Measurements from ENCODE around the gene BYSL. TPM values are rescaled to one million over a fixed set of nuclear protein-coding genes. Genes with fewer than 3 reads are reported as not detected.

BYSL gene
- total RNA-seq, 1 experiment from 2014 or later = 50.8 TPM

DNA sequence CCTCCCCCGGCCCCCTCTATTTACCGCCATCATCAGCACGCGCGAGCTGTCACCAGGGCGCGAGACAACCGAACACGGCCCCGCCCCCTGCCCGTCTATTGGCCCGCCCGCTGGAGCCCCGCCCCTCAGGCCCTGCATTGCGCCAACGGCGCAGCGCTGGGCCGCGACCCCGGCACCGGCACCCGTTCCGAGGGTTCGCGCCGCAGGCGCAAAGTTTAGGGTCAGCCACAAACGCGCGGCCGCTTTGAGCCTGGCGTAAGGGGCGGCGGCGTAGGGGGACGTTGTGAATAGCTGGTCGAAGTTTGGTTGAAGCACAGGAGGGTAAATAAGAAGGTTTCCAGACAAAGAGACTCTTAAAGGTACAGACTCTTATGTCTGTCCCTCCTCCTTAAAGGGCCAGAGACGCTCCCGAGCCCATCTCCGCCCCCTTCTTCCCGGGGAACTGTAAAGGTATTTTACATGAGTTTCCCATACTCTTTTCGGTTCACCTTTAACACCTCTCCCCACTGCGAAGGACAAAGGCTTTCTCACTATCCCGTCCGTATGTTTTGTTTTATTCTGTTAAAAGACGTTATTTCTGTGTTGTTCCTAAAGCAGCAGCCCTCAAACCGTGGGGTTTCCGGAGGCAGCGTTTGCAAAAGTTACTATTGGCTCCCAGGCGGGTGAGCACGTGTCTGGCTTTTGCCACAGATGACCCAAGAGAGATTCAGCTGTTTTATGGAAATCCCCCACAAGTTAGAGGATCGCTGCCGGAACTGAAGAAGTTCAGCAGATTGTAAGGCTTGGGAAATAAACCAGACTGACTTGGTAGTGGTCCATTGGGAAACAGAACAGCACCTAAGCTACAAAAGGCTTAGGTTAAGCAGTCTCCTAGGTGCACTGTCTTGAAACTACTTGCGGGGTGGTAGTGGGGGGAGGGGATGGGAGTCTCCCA, 25.7 kb upstream of the BYSL start, which contains the start of gene USP49 (continued):
- TF ChIP-seq FOXK1 (CRISPR knock-in tag; IDR thresholded peaks at IDR 0.05) (peak; percentile 71; the same call in 1 of the 2 replicates), JAZF1 (CRISPR knock-in tag; IDR thresholded peaks at IDR 0.05) (no peak), ZNF263 (CRISPR knock-in tag; IDR thresholded peaks at IDR 0.05; ENCODE audit: low read depth) (no peak)

DNA sequence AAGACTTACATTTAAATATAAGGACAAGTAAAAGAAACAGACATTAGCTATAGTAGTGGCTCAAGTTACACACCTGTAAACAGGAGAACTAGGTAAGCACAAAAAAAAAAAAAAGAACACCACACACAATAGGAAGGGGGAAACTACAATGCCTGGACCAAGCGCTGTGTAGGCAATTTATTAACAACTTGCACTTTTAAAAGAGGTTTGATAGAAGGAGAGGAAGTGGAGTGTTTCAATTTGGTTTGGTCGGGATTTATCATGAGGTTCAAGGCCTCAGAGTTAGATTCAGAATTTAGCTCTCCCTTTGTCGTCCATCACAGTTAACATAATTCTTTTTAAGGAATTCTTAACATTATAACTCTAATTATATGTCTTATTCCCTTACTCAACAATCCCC, 25.0 kb upstream of the BYSL start:
- ChIA-PET POLR2A (interaction anchor here (0.8 to 2.3 kb wide), 3 partner anchors 25 to 110 kb away, joined by 3 to 9 read pairs (median 3); partner anchors contain the start of genes BYSL and MED20), CTCF (interaction anchor here (1.2 to 5.7 kb wide), 5 partner anchors 25 to 148 kb away, joined by 3 to 53 read pairs (median 8); partner anchors contain the start of genes BYSL, MED20 and TOMM6)
- no peak for DNase-seq (ENCODE audit: low spot score)
- no peak for ATAC-seq
- TF ChIP-seq CREB1 (CRISPR knock-in tag; IDR thresholded peaks at IDR 0.05) = no peak
- TF ChIP-seq, protein P1, sequence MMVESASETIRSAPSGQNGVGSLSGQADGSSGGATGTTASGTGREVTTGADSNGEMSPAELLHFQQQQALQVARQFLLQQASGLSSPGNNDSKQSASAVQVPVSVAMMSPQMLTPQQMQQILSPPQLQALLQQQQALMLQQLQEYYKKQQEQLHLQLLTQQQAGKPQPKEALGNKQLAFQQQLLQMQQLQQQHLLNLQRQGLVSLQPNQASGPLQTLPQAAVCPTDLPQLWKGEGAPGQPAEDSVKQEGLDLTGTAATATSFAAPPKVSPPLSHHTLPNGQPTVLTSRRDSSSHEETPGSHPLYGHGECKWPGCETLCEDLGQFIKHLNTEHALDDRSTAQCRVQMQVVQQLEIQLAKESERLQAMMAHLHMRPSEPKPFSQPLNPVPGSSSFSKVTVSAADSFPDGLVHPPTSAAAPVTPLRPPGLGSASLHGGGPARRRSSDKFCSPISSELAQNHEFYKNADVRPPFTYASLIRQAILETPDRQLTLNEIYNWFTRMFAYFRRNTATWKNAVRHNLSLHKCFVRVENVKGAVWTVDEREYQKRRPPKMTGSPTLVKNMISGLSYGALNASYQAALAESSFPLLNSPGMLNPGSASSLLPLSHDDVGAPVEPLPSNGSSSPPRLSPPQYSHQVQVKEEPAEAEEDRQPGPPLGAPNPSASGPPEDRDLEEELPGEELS (CRISPR knock-in tag; IDR thresholded peaks at IDR 0.05) = no peak
- TF ChIP-seq SMAD4 (CRISPR knock-in tag; IDR thresholded peaks at IDR 0.05) = no peak
- no peak for TF ChIP-seq ZNF416 (CRISPR knock-in tag; IDR thresholded peaks at IDR 0.05)
- TF ChIP-seq NFYB (CRISPR knock-in tag; conservative IDR thresholded peaks at IDR 0.05; ENCODE audit: low read depth) = no peak
- no peak for TF ChIP-seq KAT7 (CRISPR knock-in tag; IDR thresholded peaks at IDR 0.05; ENCODE audit: borderline replicate concordance)
- TF ChIP-seq, protein P2, sequence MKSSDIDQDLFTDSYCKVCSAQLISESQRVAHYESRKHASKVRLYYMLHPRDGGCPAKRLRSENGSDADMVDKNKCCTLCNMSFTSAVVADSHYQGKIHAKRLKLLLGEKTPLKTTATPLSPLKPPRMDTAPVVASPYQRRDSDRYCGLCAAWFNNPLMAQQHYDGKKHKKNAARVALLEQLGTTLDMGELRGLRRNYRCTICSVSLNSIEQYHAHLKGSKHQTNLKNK (CRISPR knock-in tag; IDR thresholded peaks at IDR 0.05) = no peak
- no peak for TF ChIP-seq FOXJ3 (CRISPR knock-in tag; IDR thresholded peaks at IDR 0.05; ENCODE audit: borderline replicate concordance)
- no peak for TF ChIP-seq NFE2L1 (CRISPR knock-in tag; IDR thresholded peaks at IDR 0.05)
- TF ChIP-seq, protein P3, sequence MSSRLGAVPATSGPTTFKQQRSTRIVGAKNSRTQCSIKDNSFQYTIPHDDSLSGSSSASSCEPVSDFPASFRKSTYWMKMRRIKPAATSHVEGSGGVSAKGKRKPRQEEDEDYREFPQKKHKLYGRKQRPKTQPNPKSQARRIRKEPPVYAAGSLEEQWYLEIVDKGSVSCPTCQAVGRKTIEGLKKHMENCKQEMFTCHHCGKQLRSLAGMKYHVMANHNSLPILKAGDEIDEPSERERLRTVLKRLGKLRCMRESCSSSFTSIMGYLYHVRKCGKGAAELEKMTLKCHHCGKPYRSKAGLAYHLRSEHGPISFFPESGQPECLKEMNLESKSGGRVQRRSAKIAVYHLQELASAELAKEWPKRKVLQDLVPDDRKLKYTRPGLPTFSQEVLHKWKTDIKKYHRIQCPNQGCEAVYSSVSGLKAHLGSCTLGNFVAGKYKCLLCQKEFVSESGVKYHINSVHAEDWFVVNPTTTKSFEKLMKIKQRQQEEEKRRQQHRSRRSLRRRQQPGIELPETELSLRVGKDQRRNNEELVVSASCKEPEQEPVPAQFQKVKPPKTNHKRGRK (CRISPR knock-in tag; IDR thresholded peaks at IDR 0.05; ENCODE audit: borderline replicate concordance) = no peak
- TF ChIP-seq, protein P4, sequence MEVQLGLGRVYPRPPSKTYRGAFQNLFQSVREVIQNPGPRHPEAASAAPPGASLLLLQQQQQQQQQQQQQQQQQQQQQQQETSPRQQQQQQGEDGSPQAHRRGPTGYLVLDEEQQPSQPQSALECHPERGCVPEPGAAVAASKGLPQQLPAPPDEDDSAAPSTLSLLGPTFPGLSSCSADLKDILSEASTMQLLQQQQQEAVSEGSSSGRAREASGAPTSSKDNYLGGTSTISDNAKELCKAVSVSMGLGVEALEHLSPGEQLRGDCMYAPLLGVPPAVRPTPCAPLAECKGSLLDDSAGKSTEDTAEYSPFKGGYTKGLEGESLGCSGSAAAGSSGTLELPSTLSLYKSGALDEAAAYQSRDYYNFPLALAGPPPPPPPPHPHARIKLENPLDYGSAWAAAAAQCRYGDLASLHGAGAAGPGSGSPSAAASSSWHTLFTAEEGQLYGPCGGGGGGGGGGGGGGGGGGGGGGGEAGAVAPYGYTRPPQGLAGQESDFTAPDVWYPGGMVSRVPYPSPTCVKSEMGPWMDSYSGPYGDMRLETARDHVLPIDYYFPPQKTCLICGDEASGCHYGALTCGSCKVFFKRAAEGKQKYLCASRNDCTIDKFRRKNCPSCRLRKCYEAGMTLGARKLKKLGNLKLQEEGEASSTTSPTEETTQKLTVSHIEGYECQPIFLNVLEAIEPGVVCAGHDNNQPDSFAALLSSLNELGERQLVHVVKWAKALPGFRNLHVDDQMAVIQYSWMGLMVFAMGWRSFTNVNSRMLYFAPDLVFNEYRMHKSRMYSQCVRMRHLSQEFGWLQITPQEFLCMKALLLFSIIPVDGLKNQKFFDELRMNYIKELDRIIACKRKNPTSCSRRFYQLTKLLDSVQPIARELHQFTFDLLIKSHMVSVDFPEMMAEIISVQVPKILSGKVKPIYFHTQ (CRISPR knock-in tag; IDR thresholded peaks at IDR 0.05) = no peak
- no peak for TF ChIP-seq MLX (CRISPR knock-in tag; IDR thresholded peaks at IDR 0.05)
- no peak for TF ChIP-seq ATF3 (CRISPR knock-in tag; conservative IDR thresholded peaks at IDR 0.05)
- no peak for TF ChIP-seq MYBL2 (CRISPR knock-in tag; IDR thresholded peaks at IDR 0.05)
- no peak for TF ChIP-seq ATF1 (CRISPR knock-in tag; IDR thresholded peaks at IDR 0.05)
- TF ChIP-seq CREM (CRISPR knock-in tag; IDR thresholded peaks at IDR 0.05) = no peak
- TF ChIP-seq ELF4 (CRISPR knock-in tag; IDR thresholded peaks at IDR 0.05; ENCODE audit: low read depth) = no peak
- TF ChIP-seq GRHL2 (CRISPR knock-in tag; IDR thresholded peaks at IDR 0.05; ENCODE audit: insufficient replicate concordance, severe bottlenecking) = no peak
- peak overlapping the region; percentile 99 for H3K27ac Mint-ChIP-seq
- no peaks in the 10 kb centered on the region for H3K36me3 Mint-ChIP-seq
- no peaks in the 10 kb centered on the region for H3K9me3 Mint-ChIP-seq
- H3K4me3 Mint-ChIP-seq = no peak overlapping the region
- no peaks in the 10 kb centered on the region for H3K27me3 Mint-ChIP-seq (ENCODE audit: low read depth)
- H3K4me1 Mint-ChIP-seq = peaks cover 23% of the 10 kb centered on the region
